ENCODE measurements around the gene DOHH. TPM values are rescaled to one million over a fixed set of nuclear protein-coding genes. Genes with fewer than 3 reads are reported as not detected.

DOHH gene
- total and polyA plus RNA-seq, 9 of the 15 experiments (the other 6 are each of a cell fraction or from before 2014, with no cell fraction given): 0.14 to 47.2 (median 5.1) TPM

- no peak for TF ChIP-seq ZNF408 (CRISPR knock-in tag; IDR thresholded peaks at IDR 0.05; ENCODE audit: low read depth)
- TF ChIP-seq HLTF (IDR thresholded peaks at IDR 0.05): no peak
- TF ChIP-seq ZNF239 (CRISPR knock-in tag; IDR thresholded peaks at IDR 0.05): no peak
- peak; percentile 92; the same call in 1 of the 2 replicates for TF ChIP-seq IRF1 (CRISPR knock-in tag; IDR thresholded peaks at IDR 0.05; ENCODE audit: borderline replicate concordance)
- no peak for TF ChIP-seq POU5F1 (IDR thresholded peaks at IDR 0.05; ENCODE audit: borderline replicate concordance, low read depth, low read length, partially characterized antibody)
- TF ChIP-seq E2F4 (CRISPR knock-in tag; IDR thresholded peaks at IDR 0.05; ENCODE audit: low read depth): peak; percentile 34; the same call in 1 of the 2 replicates
- TF ChIP-seq ZNF121 (CRISPR knock-in tag; conservative IDR thresholded peaks at IDR 0.05): peak; percentile 81
- peak in 1 of 3 experiments; percentile 21 for TF ChIP-seq YY1 (IDR thresholded peaks at IDR 0.05; ENCODE audit: borderline replicate concordance in 1 of 3, control insufficient read depth in 1 of 3, extremely low read depth in 1 of 3, insufficient read depth in 3 of 3, insufficient read length in 1 of 3, insufficient replicate concordance in 2 of 3, low read depth in 1 of 3, low read length in 2 of 3)
- no peak for TF ChIP-seq PHTF2 (CRISPR knock-in tag; IDR thresholded peaks at IDR 0.05)
- TF ChIP-seq, protein P1, sequence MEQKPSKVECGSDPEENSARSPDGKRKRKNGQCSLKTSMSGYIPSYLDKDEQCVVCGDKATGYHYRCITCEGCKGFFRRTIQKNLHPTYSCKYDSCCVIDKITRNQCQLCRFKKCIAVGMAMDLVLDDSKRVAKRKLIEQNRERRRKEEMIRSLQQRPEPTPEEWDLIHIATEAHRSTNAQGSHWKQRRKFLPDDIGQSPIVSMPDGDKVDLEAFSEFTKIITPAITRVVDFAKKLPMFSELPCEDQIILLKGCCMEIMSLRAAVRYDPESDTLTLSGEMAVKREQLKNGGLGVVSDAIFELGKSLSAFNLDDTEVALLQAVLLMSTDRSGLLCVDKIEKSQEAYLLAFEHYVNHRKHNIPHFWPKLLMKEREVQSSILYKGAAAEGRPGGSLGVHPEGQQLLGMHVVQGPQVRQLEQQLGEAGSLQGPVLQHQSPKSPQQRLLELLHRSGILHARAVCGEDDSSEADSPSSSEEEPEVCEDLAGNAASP (IDR thresholded peaks at IDR 0.05): no peak
- TF ChIP-seq, protein P2, sequence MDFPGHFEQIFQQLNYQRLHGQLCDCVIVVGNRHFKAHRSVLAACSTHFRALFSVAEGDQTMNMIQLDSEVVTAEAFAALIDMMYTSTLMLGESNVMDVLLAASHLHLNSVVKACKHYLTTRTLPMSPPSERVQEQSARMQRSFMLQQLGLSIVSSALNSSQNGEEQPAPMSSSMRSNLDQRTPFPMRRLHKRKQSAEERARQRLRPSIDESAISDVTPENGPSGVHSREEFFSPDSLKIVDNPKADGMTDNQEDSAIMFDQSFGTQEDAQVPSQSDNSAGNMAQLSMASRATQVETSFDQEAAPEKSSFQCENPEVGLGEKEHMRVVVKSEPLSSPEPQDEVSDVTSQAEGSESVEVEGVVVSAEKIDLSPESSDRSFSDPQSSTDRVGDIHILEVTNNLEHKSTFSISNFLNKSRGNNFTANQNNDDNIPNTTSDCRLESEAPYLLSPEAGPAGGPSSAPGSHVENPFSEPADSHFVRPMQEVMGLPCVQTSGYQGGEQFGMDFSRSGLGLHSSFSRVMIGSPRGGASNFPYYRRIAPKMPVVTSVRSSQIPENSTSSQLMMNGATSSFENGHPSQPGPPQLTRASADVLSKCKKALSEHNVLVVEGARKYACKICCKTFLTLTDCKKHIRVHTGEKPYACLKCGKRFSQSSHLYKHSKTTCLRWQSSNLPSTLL (IDR thresholded peaks at IDR 0.05): no peak
- no peak for TF ChIP-seq ZBTB8A (IDR thresholded peaks at IDR 0.05; ENCODE audit: partially characterized antibody)
- no peak for TF ChIP-seq ZSCAN29 (IDR thresholded peaks at IDR 0.05)
- TF ChIP-seq BRF1 (IDR thresholded peaks at IDR 0.05; ENCODE audit: borderline replicate concordance, extremely low read depth, insufficient read length): no peak
- TF ChIP-seq ZNF384 (IDR thresholded peaks at IDR 0.05; ENCODE audit: low read depth, low read length): 0 out of 2 replicates have a peak, but pooled peaks have one; percentile 21
- no peak for TF ChIP-seq MCM2 (IDR thresholded peaks at IDR 0.05; ENCODE audit: low read depth)
- no peak for TF ChIP-seq NFE2L1 (tag; IDR thresholded peaks at IDR 0.05; ENCODE audit: borderline replicate concordance, low read depth)
- no peak for TF ChIP-seq ZNF655 (CRISPR knock-in tag; IDR thresholded peaks at IDR 0.05)
- TF ChIP-seq RBM25 (IDR thresholded peaks at IDR 0.05; ENCODE audit: low read depth, low read length, severe bottlenecking): no peak
- TF ChIP-seq NFIC (IDR thresholded peaks at IDR 0.05): peak; percentile 78
Measured at GRCh38 chr19:3520166-3521103, 20.0 kb upstream of the DOHH start (continued).
